Vagina (tissue), 2 donors: ENCODE data around the gene CMSS1.

ENCODE experiments used
- CTCF ChIP-seq, 3 experiments: fragments of 450-650 bp in 2 of 3; fragments of 200-600 bp in 1 of 3; sonication (generic) in 1 of 3; IDR thresholded peaks; one replicate each; pipeline ENCODE4 v1.5.1; 2017 to 2019; ENCODE audit warnings: antibody characterized with exemption in 3 of 3, mild to moderate bottlenecking in 2 of 3, moderate library complexity in 2 of 3
- POLR2A ChIP-seq, 2 donors: fragments of 450-650 bp; IDR thresholded peaks; one replicate each; pipeline ENCODE4 v1.6.1; 2017; ENCODE audit warnings: antibody characterized with exemption in 2 of 2, mild to moderate bottlenecking in 2 of 2, moderate library complexity in 2 of 2
- POLR2AphosphoS5 ChIP-seq, 2 donors: sonication (generic); formaldehyde crosslinking; IDR thresholded peaks; one replicate each; pipeline ENCODE4 v1.9.0; 2017; ENCODE audit warnings: antibody characterized with exemption in 2 of 2, mild to moderate bottlenecking in 2 of 2, low read depth in 1 of 2; ENCODE audit not compliant: insufficient read depth in 1 of 2

- TF ChIP-seq CTCF (IDR thresholded peaks at IDR 0.05) = no peak
- TF ChIP-seq POLR2A (IDR thresholded peaks at IDR 0.05) = no peak
- TF ChIP-seq POLR2AphosphoS5 (IDR thresholded peaks at IDR 0.05; ENCODE audit: insufficient read depth in 1 of 2, low read depth in 1 of 2) = no peak
These were observed 167.0 kb downstream of the CMSS1 start for GRCh38 chr3:99984668-99985067.
